ENCODE measurements around the gene SPESP1. TPM values are rescaled to one million over a fixed set of nuclear protein-coding genes. Genes with fewer than 3 reads are reported as not detected.
"Not testable (repeated sequence)": the region's sequence is repeated elsewhere in the genome, so short reads cannot be mapped to it uniquely, and the experiment has no call there.

Gene SPESP1
- polyA plus RNA-seq, 1 donor, result 2.3 TPM

DNA sequence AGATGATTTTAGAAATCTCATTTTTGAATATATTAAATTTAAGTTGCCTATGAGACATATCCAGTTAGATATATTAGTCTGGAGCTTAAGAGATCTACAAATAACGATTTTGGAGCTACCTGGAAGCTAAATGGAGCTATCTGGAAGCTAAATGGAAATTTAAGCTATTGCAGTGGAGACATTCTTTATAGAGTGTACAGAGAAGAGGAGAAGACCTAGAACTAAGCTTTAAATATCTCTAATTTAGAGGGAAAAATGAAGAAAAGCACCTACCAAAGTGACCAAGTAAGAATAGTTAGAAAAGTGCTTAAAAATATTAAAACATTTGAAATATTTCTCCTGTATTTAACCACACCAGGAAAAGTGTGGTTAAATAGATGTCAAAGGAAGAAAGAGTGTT lies 28.3 kb downstream of the SPESP1 start:
- H3K36me3 ChIP-seq (ENCODE audit: control insufficient read depth, insufficient read depth, low read length), result no peaks in the 10 kb centered on the region
- H3K4me3 ChIP-seq (ENCODE audit: low read length), result no peak overlapping the region
- no peak overlapping the region for H3K27ac ChIP-seq (ENCODE audit: low read length)
- no peak for DNase-seq
- WGBS (ENCODE audit: insufficient coverage, low lambda C conversion rate), result no CpG with 5 or more reads among the region's 1 CpG
- no peaks in the 10 kb centered on the region for H3K4me1 ChIP-seq (ENCODE audit: control insufficient read depth, insufficient read depth, low read length)
- H3K9me3 ChIP-seq (ENCODE audit: control insufficient read depth, low read depth, low read length), result no peaks in the 10 kb centered on the region
- no peaks in the 10 kb centered on the region for H3K27me3 ChIP-seq (ENCODE audit: control insufficient read depth, insufficient read depth, low read length)

- no peaks in the 10 kb centered on the region for H3K27me3 ChIP-seq (ENCODE audit: control insufficient read depth, insufficient read depth, low read length)
- no peak overlapping the region for H3K27ac ChIP-seq (ENCODE audit: low read length)
- H3K9me3 ChIP-seq (ENCODE audit: control insufficient read depth, low read depth, low read length), result peaks cover 8% of the 10 kb centered on the region
- no CpG with 5 or more reads among the region's 1 CpG for WGBS (ENCODE audit: insufficient coverage, low lambda C conversion rate)
- no peak overlapping the region for H3K4me3 ChIP-seq (ENCODE audit: low read length)
- no peak for DNase-seq
- no peaks in the 10 kb centered on the region for H3K36me3 ChIP-seq (ENCODE audit: control insufficient read depth, insufficient read depth, low read length)
- H3K4me1 ChIP-seq (ENCODE audit: control insufficient read depth, insufficient read depth, low read length), result no peaks in the 10 kb centered on the region
Measured at GRCh38 chr15:68962465-68962864, 32.1 kb downstream of the SPESP1 start.

GRCh38 chr15:68963719-68964118 lies 33.4 kb downstream of the SPESP1 start:
- not testable (repeated sequence) for H3K9me3 ChIP-seq (ENCODE audit: control insufficient read depth, low read depth, low read length)

GRCh38 chr15:68966996-68967395 lies 36.7 kb downstream of the SPESP1 start:
- 70% methylated on average over 2 of the region's 5 CpGs for WGBS (ENCODE audit: insufficient coverage, low lambda C conversion rate)
- no peak for DNase-seq
- Histone ChIP-seq H3K27ac (ENCODE audit: low read length) (no peak overlapping the region), H3K36me3 (ENCODE audit: control insufficient read depth, insufficient read depth, low read length) (no peaks in the 10 kb centered on the region), H3K9me3 (ENCODE audit: control insufficient read depth, low read depth, low read length) (peaks cover 8% of the 10 kb centered on the region), H3K27me3 (ENCODE audit: control insufficient read depth, insufficient read depth, low read length) (no peaks in the 10 kb centered on the region), H3K4me3 (ENCODE audit: low read length) (no peak overlapping the region), H3K4me1 (ENCODE audit: control insufficient read depth, insufficient read depth, low read length) (no peaks in the 10 kb centered on the region)

More at GRCh38 chr15:68963719-68964118, 33.4 kb downstream of the SPESP1 start:
- H3K36me3 ChIP-seq (ENCODE audit: control insufficient read depth, insufficient read depth, low read length); H3K4me3 ChIP-seq (ENCODE audit: low read length); H3K27ac ChIP-seq (ENCODE audit: low read length); H3K4me1 ChIP-seq (ENCODE audit: control insufficient read depth, insufficient read depth, low read length); H3K27me3 ChIP-seq (ENCODE audit: control insufficient read depth, insufficient read depth, low read length); DNase-seq: not testable (repeated sequence)
- WGBS (ENCODE audit: insufficient coverage, low lambda C conversion rate), result no CpG with 5 or more reads among the region's 7 CpGs

DNA sequence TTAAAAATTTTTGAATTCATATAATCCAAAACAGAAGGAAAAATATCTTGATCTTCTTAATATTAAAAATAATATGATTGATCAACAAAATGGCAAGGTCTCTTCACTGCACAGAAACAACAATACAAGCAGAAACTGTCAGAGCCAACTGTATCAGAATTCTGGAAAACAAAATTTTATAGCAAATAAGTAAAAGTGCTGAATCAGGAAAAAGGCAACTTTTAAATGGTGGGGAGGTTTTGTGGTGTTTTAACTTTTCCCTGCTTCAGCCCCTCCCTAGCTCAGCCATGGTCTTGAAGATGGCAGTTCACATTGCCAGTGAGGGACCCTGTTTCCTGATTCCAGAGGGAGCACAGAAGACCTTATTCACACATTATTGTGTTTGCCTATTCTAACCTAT lies 37.6 kb downstream of the SPESP1 start:
- no peak overlapping the region for H3K4me3 ChIP-seq (ENCODE audit: low read length)
- H3K4me1 ChIP-seq (ENCODE audit: control insufficient read depth, insufficient read depth, low read length), result no peaks in the 10 kb centered on the region
- peaks cover 8% of the 10 kb centered on the region for H3K9me3 ChIP-seq (ENCODE audit: control insufficient read depth, low read depth, low read length)
- H3K27me3 ChIP-seq (ENCODE audit: control insufficient read depth, insufficient read depth, low read length), result no peaks in the 10 kb centered on the region
- no peak for DNase-seq
- no peak overlapping the region for H3K27ac ChIP-seq (ENCODE audit: low read length)
- no peaks in the 10 kb centered on the region for H3K36me3 ChIP-seq (ENCODE audit: control insufficient read depth, insufficient read depth, low read length)

GRCh38 chr15:68969298-68969697 lies 39.0 kb downstream of the SPESP1 start:
- no peaks in the 10 kb centered on the region for H3K4me1 ChIP-seq (ENCODE audit: control insufficient read depth, insufficient read depth, low read length)
- H3K36me3 ChIP-seq (ENCODE audit: control insufficient read depth, insufficient read depth, low read length), result no peaks in the 10 kb centered on the region
- H3K9me3 ChIP-seq (ENCODE audit: control insufficient read depth, low read depth, low read length), result peaks cover 8% of the 10 kb centered on the region
- no peak overlapping the region for H3K4me3 ChIP-seq (ENCODE audit: low read length)
- no peak for DNase-seq
- H3K27ac ChIP-seq (ENCODE audit: low read length), result no peak overlapping the region
- no peaks in the 10 kb centered on the region for H3K27me3 ChIP-seq (ENCODE audit: control insufficient read depth, insufficient read depth, low read length)

GRCh38 chr15:68972201-68973065 lies 42.1 kb downstream of the SPESP1 start:
- Histone ChIP-seq H3K27ac (ENCODE audit: low read length) (no peak overlapping the region), H3K9me3 (ENCODE audit: control insufficient read depth, low read depth, low read length) (peaks cover 9% of the 10 kb centered on the region), H3K36me3 (ENCODE audit: control insufficient read depth, insufficient read depth, low read length) (no peaks in the 10 kb centered on the region), H3K4me1 (ENCODE audit: control insufficient read depth, insufficient read depth, low read length) (no peaks in the 10 kb centered on the region), H3K27me3 (ENCODE audit: control insufficient read depth, insufficient read depth, low read length) (no peaks in the 10 kb centered on the region), H3K4me3 (ENCODE audit: low read length) (no peak overlapping the region)
- no CpG with 5 or more reads among the region's 4 CpGs for WGBS (ENCODE audit: insufficient coverage, low lambda C conversion rate)
- no peak for DNase-seq

DNA sequence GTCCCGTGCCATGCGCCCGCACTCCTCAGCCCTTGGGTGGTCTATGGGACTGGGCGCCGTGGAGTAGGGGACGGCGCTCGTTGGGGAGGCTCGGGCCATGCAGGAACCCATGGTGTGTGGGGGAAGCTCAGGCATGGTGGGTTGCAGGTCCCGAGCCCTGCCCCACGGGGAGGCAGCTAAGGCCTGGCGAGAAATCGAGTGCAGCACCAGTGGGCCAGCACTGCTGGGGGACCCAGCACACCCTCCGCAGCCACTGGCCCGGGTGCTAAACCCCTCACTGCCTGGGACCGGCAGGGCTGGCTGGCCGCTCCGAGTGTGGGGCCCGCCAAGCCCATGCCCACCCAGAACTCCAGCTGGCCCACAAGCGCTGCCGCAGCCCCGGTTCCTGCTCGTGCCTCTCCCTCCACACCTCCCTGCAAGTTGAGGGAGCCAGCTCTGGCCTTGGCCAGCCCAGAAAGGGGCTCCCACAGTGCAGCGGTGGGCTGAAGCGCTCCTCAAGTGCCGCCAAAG lies 45.4 kb downstream of the SPESP1 start:
- no CpG with 5 or more reads among the region's 26 CpGs for WGBS (ENCODE audit: insufficient coverage, low lambda C conversion rate)
- H3K36me3 ChIP-seq (ENCODE audit: control insufficient read depth, insufficient read depth, low read length); H3K9me3 ChIP-seq (ENCODE audit: control insufficient read depth, low read depth, low read length); H3K27ac ChIP-seq (ENCODE audit: low read length); H3K27me3 ChIP-seq (ENCODE audit: control insufficient read depth, insufficient read depth, low read length); DNase-seq; H3K4me3 ChIP-seq (ENCODE audit: low read length); H3K4me1 ChIP-seq (ENCODE audit: control insufficient read depth, insufficient read depth, low read length): not testable (repeated sequence)

DNA sequence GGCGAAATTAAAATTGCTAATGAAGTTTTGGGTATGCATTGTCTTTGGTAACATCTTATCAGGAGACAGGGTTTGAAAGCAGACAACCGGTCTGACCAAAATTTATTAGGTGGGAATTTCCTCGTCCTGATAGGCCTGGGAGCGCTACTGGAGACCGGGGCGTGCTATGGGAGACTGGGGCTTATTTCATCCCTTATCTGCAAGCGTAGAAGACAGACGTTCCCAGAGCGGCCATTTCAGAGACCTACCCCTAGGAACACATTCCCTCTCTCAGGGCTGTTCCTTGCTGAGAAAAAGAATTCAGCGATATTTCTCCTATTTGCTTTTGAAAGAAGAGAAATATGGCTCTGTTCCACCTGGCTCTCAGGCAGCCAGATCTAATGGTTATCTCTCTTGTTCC lies 47.1 kb downstream of the SPESP1 start:
- WGBS (ENCODE audit: insufficient coverage, low lambda C conversion rate), result no CpG with 5 or more reads among the region's 10 CpGs
- H3K4me1 ChIP-seq (ENCODE audit: control insufficient read depth, insufficient read depth, low read length); H3K4me3 ChIP-seq (ENCODE audit: low read length); H3K27me3 ChIP-seq (ENCODE audit: control insufficient read depth, insufficient read depth, low read length); H3K36me3 ChIP-seq (ENCODE audit: control insufficient read depth, insufficient read depth, low read length); H3K27ac ChIP-seq (ENCODE audit: low read length); DNase-seq; H3K9me3 ChIP-seq (ENCODE audit: control insufficient read depth, low read depth, low read length): not testable (repeated sequence)

GRCh38 chr15:68979006-68979405 lies 48.7 kb downstream of the SPESP1 start:
- H3K9me3 ChIP-seq (ENCODE audit: control insufficient read depth, low read depth, low read length), result peaks cover 9% of the 10 kb centered on the region
- H3K4me3 ChIP-seq (ENCODE audit: low read length), result no peak overlapping the region
- H3K27ac ChIP-seq (ENCODE audit: low read length), result no peak overlapping the region
- H3K36me3 ChIP-seq (ENCODE audit: control insufficient read depth, insufficient read depth, low read length), result no peaks in the 10 kb centered on the region
- peaks cover 5% of the 10 kb centered on the region for H3K27me3 ChIP-seq (ENCODE audit: control insufficient read depth, insufficient read depth, low read length)
- peaks cover 8% of the 10 kb centered on the region for H3K4me1 ChIP-seq (ENCODE audit: control insufficient read depth, insufficient read depth, low read length)
- no peak for DNase-seq
- no CpG with 5 or more reads among the region's 3 CpGs for WGBS (ENCODE audit: insufficient coverage, low lambda C conversion rate)

- H3K36me3 ChIP-seq (ENCODE audit: control insufficient read depth, insufficient read depth, low read length), result no peaks in the 10 kb centered on the region
- H3K27ac ChIP-seq (ENCODE audit: low read length), result no peak overlapping the region
- H3K27me3 ChIP-seq (ENCODE audit: control insufficient read depth, insufficient read depth, low read length), result peaks cover 5% of the 10 kb centered on the region
- H3K4me1 ChIP-seq (ENCODE audit: control insufficient read depth, insufficient read depth, low read length), result peaks cover 11% of the 10 kb centered on the region
- no CpG with 5 or more reads among the region's 1 CpG for WGBS (ENCODE audit: insufficient coverage, low lambda C conversion rate)
- DNase-seq, result no peak
- no peak overlapping the region for H3K4me3 ChIP-seq (ENCODE audit: low read length)
- peaks cover 9% of the 10 kb centered on the region for H3K9me3 ChIP-seq (ENCODE audit: control insufficient read depth, low read depth, low read length)
Measured at GRCh38 chr15:68979816-68980215, 49.5 kb downstream of the SPESP1 start.
